Stomach smooth muscle (tissue), 2 donors: ENCODE data around the gene PLCD1.

ENCODE experiments used
- H3K27ac ChIP-seq: one replicate; pipeline ENCODE4 v1.7.0; 2013; ENCODE audit warnings: mild to moderate bottlenecking, low read length, inconsistent platforms
- H3K27me3 ChIP-seq, 2 donors: one replicate each; pipeline ENCODE4 v1.7.0; 2013; ENCODE audit warnings: low read length in 2 of 2; ENCODE audit not compliant: insufficient read depth in 2 of 2, control insufficient read depth in 1 of 2
- H3K36me3 ChIP-seq, 2 donors: one replicate each; pipeline ENCODE4 v1.7.0; 2013; ENCODE audit warnings: low read length in 2 of 2; ENCODE audit not compliant: control insufficient read depth in 2 of 2, insufficient read depth in 2 of 2
- H3K4me1 ChIP-seq: one replicate; pipeline ENCODE4 v1.7.0; 2013; ENCODE audit warnings: low read length; ENCODE audit not compliant: control insufficient read depth, insufficient read depth
- H3K4me3 ChIP-seq, 2 donors: one replicate each; pipeline ENCODE4 v1.7.0; 2013; ENCODE audit warnings: low read length in 2 of 2
- H3K9ac ChIP-seq, 2 donors: one replicate each; pipeline ENCODE4 v1.7.0; 2013; ENCODE audit warnings: low read length in 2 of 2, mild to moderate bottlenecking in 1 of 2
- H3K9me3 ChIP-seq, 2 donors: one replicate each; pipeline ENCODE4 v1.7.0; 2013; ENCODE audit warnings: low read length in 2 of 2; ENCODE audit not compliant: control insufficient read depth in 2 of 2
- donor health status: healthy.
- donor health status: Pancreatic carcinoma.

Gene PLCD1

DNA sequence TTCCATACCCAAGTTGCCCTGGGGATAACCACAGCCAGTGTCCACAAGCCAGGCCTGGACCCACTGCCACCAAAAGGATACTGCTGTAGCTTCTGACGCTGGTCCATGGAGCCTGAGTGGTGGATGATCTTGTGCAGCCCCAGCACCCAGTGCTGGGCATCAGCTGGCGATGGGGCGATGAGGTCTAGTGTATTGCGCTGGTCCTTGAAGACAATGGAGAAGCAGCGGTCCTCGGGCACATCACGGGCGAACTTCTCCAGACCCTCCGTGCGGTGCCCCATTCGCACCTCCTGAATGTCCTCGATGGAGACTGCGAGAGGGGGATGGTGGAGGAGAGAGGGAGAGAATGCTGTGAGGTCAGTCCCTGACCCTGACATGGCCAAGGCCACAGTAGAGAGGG lies 13.0 kb downstream of the PLCD1 start:
- H3K36me3 ChIP-seq = peaks cover 28 to 48% of the 10 kb centered on the region in 2 donors
- no peak overlapping the region for H3K27ac ChIP-seq
- H3K4me3 ChIP-seq = no peak overlapping the region
- H3K9me3 ChIP-seq = peaks cover 0 to 14% of the 10 kb centered on the region in 2 donors
- no peak overlapping the region for H3K9ac ChIP-seq
- H3K27me3 ChIP-seq = no peaks in the 10 kb centered on the region
- H3K4me1 ChIP-seq = no peaks in the 10 kb centered on the region

DNA sequence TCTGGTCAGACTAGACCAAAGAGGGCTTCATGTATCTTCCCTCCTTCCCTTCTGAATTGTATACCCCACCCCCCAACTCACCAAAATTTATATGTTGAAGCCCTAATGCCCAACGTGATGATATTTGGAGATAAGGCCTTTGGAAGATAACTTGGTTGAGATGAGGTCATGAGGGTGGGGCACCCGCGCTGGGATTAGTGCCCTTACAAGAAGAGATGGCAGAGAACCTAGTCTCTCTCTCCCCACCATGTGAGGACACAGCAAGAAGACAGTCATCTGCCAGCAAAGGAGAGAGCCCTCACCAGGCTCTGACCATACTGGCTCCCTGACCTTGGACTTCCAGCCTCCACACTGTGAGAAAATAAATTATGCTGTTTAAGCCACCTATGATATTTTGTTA lies 13.5 kb downstream of the PLCD1 start:
- Histone ChIP-seq H3K9me3 (peaks cover 0 to 14% of the 10 kb centered on the region in 2 donors), H3K27me3 (no peaks in the 10 kb centered on the region), H3K9ac (no peak overlapping the region), H3K4me3 (no peak overlapping the region), H3K4me1 (no peaks in the 10 kb centered on the region), H3K27ac (no peak overlapping the region), H3K36me3 (peaks cover 29 to 52% of the 10 kb centered on the region in 2 donors)

DNA sequence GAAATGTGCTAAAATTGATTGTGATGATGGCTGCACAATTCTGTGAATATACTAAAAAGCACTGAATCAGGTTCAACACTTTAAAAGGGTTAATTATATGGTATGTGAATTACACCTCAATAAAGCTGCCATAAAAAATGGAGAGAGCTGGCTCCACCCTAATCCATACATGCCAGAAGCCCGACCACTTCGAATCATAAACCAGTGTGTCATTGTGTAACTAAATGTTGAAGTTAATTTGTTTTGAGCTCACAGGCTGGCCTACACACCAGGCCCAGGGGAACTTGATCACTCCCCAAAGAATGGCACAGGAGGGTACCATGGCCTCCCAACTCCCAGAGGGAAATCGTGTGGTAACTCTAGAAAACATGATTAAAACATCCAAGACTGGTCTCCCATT lies 14.0 kb downstream of the PLCD1 start:
- peaks cover 29 to 54% of the 10 kb centered on the region in 2 donors for H3K36me3 ChIP-seq

DNA sequence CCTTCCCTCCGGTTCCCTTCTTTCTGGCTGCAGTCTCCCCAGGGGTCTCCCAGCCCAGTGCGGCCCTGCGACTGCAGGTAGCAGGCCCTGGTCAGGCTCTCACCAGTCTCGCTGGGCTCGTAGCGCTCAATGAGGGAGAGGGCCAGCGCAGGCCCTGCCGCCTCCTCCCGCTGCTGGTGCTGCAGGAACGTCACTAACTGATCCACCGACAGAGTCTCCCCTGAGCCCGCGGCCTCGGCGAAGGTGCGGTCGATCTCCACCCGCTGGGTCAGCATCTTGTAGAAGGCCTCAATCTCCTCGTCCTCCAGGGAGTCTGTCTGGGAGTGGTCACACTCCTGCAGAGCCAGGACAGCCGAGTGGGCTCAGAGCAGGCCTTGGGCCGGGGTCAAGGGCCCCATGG lies 18.3 kb downstream of the PLCD1 start:
- Histone ChIP-seq H3K36me3 (peaks cover 24 to 52% of the 10 kb centered on the region in 2 donors), H3K9ac (no peak overlapping the region), H3K9me3 (peaks cover 0 to 5% of the 10 kb centered on the region in 2 donors), H3K27ac (no peak overlapping the region), H3K4me1 (no peaks in the 10 kb centered on the region), H3K27me3 (no peaks in the 10 kb centered on the region), H3K4me3 (no peak overlapping the region)

More for the DNA sequence above, 14.0 kb downstream of the PLCD1 start:
- Histone ChIP-seq H3K9ac (no peak overlapping the region), H3K27me3 (no peaks in the 10 kb centered on the region), H3K27ac (no peak overlapping the region), H3K9me3 (peaks cover 0 to 14% of the 10 kb centered on the region in 2 donors), H3K4me3 (no peak overlapping the region), H3K4me1 (no peaks in the 10 kb centered on the region)

DNA sequence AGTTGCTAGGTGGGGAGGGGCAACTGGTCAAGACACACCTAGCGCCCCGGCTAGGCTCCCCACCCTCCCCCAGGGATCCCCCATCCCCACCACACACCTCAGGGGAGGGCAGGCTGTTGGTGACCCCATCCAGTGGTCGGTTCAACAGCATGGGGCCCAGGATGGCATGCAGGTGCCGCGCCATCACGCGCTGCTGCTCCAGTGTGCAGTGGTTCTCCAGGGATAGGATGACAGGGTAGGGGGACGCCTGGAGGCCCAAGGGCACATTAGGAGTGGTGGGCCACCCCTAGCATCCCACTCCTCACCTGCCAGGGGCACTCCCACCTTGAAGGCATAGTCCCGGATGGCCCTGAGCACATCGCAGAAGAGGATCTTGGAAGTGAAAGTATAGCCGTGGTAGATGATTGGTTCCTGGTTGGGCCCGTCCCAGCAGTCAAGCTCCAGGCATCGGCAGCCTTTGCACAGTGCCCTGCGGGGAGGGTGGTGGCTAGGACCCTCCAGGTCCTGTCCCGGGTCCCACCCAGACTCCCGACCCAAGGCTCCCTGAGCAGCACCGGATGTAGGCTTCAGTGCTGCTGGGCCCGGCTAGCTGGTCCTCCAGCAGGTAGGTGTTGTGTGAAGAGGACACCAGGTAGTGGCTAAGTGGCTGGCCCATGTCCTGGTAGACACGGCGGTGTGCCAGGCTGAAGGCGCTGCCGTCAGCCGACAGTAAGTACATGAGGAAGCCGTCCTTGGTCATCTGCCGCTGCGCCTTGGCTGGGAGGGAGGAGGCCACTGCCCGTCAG lies 19.4 kb downstream of the PLCD1 start:
- H3K27me3 ChIP-seq = no peaks in the 10 kb centered on the region

DNA sequence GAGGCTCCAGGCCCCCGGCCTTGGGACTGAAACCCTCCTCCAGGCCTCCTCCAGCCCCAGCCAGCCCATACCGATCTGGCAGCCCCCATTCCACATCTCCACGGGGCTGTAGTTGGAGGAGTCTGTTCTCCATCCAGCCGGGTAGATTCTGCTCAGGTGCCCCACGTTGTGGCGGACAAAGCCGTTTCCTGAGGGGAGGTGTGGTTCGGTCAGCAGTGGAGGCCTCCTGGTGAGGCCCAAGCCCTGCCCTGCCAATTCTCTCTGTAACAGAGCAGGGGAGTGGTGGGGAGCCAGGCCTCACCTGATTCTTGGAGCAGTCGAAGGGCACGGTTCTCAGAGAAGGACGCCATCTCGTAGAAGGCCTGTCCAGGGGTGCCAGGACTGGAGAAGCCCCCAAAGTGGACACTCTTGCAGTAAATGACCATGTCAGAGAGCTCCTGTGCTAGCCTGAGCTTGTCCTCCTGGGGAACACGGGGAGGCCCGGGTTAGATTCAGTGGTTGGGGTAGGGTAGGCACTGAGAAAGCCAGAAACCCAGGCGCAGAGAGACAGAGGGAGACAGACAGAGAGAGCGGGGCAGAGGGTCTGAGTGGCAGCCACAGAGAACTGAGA lies 20.4 kb downstream of the PLCD1 start:
- Histone ChIP-seq H3K9me3 (no peaks in the 10 kb centered on the region), H3K27me3 (no peaks in the 10 kb centered on the region), H3K27ac (no peak overlapping the region), H3K4me1 (peaks cover 5% of the 10 kb centered on the region), H3K36me3 (peaks cover 14 to 41% of the 10 kb centered on the region in 2 donors), H3K4me3 (no peak overlapping the region), H3K9ac (no peak overlapping the region)

More for the DNA sequence above, 19.4 kb downstream of the PLCD1 start:
- Histone ChIP-seq H3K36me3 (peaks cover 14 to 44% of the 10 kb centered on the region in 2 donors), H3K9me3 (no peaks in the 10 kb centered on the region), H3K27ac (no peak overlapping the region), H3K4me1 (no peaks in the 10 kb centered on the region), H3K4me3 (no peak overlapping the region), H3K9ac (no peak overlapping the region)

DNA sequence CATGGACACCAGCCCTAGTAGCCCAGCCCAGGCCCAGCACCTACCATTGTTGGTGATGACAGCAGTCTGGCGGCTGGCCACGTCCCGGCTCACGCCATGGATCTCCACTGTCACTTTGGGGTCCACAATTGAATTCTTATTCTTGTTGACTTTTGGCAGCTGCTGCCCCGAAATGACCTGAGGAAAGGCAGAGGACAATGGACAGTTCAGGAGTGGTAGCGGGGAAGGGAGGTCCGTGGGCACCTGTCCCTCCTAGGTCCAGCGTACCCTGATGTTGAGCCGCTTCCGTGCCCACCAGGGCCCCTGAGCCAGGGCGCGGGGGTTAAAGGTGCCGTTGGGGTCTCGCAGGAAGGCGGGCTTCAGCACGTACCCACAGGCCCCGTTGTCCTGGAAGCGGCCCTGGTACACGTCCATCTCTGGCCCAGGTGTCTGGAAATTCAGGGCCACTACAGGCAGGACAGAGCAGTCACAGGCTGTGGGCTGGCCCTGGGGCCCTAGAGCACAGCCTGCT lies 21.2 kb downstream of the PLCD1 start:
- Histone ChIP-seq H3K36me3 (peaks cover 14 to 37% of the 10 kb centered on the region in 2 donors), H3K27ac (no peak overlapping the region)

DNA sequence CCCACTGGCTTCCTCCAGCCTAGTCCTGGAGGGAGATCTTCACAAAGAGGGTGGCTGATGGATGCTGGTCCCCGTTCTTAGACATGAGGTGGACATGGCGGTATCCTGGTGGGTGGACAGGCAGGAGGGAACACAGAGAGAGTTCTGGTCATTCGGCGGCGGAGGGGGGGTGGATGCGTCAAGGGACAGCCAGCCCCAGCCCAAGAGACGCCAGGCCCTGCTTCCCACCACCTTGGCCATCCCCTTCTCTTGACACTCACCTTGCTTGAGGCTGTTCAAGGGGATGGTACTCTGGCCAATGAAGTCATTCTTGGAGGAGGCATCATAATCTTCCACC lies 21.7 kb downstream of the PLCD1 start:
- H3K27me3 ChIP-seq = no peaks in the 10 kb centered on the region
- peaks cover 14 to 36% of the 10 kb centered on the region in 2 donors for H3K36me3 ChIP-seq

More for the DNA sequence above, 21.2 kb downstream of the PLCD1 start:
- Histone ChIP-seq H3K9ac (no peak overlapping the region), H3K27me3 (no peaks in the 10 kb centered on the region), H3K4me3 (no peak overlapping the region), H3K9me3 (no peaks in the 10 kb centered on the region), H3K4me1 (peaks cover 11% of the 10 kb centered on the region)

DNA sequence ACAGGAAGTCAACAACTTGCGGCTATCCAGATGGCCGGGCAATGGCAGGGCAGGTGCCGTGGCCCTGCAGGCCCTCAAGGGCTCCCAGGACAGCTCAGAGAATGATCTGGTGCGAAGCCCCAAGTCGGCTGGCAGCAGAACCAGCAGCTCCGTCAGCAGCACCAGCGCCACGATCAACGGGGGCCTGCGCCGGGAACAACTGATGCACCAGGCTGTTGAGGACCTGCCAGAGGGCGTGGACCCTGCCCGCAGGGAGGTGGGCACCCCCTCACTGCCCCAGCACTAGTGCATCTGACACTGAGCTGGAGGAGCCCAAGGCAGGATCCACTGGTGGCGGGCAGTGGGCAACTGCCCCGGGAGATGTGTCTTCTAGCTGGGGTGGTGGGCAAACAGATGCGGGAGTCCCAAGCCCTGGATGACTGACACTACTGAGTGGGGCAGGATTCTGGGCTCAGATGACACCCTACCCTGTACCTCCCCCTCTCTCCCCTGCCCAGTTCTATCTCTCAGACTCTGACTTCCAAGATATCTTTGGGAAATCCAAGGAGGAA lies 22.9 kb downstream of the PLCD1 start:
- peaks cover 13 to 36% of the 10 kb centered on the region in 2 donors for H3K36me3 ChIP-seq
- no peaks in the 10 kb centered on the region for H3K27me3 ChIP-seq
- H3K9me3 ChIP-seq = no peaks in the 10 kb centered on the region
- H3K4me3 ChIP-seq = no peak overlapping the region
- H3K9ac ChIP-seq = no peak overlapping the region
- H3K27ac ChIP-seq = no peak overlapping the region
- peaks cover 11% of the 10 kb centered on the region for H3K4me1 ChIP-seq

More for the DNA sequence above, 21.7 kb downstream of the PLCD1 start:
- Histone ChIP-seq H3K4me3 (no peak overlapping the region), H3K27ac (no peak overlapping the region), H3K9ac (no peak overlapping the region), H3K9me3 (no peaks in the 10 kb centered on the region), H3K4me1 (peaks cover 11% of the 10 kb centered on the region)

DNA sequence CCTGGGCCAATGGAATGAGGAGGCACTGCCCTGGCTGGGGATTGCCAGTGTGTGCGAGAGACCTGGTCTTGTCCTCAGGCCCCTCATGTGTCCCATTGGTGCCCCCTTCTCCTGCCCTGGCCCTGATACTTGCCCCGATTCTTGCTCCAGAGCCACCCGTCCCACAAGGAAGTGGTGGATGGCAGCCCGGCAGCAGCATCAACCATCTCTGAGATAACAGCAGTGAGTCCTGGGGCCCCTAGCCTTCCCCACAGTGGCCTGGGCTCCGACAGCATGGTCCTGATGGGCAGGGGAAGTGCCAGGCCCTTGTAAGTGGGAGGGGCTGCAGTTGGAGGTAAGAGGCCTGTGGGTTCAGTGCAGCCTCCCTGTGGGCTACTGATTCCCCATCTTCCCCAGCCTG lies 23.4 kb downstream of the PLCD1 start:
- Histone ChIP-seq H3K9me3 (no peaks in the 10 kb centered on the region), H3K9ac (no peak overlapping the region), H3K4me3 (no peak overlapping the region), H3K27ac (no peak overlapping the region), H3K4me1 (peaks cover 11% of the 10 kb centered on the region), H3K36me3 (peaks cover 10 to 31% of the 10 kb centered on the region in 2 donors), H3K27me3 (no peaks in the 10 kb centered on the region)
